HG03469 (cell line): ENCODE data around the gene PPP2R3B.
"Not testable (repeated sequence)": the region's sequence is repeated elsewhere in the genome, so short reads cannot be mapped to it uniquely, and the experiment has no call there.

Source experiments
- ATAC-seq: cut with Tn5 transposase; IDR thresholded peaks from one replicate; pipeline ENCODE4 v1.9.1; 2021; ENCODE audit warnings: mild to moderate bottlenecking, moderate library complexity, moderate number of reproducible peaks; ENCODE audit not compliant: unreplicated experiment

The PPP2R3B gene, protein sequence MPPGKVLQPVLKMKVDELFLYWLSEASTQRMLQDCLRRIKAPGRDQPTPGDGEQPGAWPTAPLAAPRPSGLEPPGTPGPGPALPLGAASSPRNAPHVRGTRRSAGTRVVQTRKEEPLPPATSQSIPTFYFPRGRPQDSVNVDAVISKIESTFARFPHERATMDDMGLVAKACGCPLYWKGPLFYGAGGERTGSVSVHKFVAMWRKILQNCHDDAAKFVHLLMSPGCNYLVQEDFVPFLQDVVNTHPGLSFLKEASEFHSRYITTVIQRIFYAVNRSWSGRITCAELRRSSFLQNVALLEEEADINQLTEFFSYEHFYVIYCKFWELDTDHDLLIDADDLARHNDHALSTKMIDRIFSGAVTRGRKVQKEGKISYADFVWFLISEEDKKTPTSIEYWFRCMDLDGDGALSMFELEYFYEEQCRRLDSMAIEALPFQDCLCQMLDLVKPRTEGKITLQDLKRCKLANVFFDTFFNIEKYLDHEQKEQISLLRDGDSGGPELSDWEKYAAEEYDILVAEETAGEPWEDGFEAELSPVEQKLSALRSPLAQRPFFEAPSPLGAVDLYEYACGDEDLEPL

DNA sequence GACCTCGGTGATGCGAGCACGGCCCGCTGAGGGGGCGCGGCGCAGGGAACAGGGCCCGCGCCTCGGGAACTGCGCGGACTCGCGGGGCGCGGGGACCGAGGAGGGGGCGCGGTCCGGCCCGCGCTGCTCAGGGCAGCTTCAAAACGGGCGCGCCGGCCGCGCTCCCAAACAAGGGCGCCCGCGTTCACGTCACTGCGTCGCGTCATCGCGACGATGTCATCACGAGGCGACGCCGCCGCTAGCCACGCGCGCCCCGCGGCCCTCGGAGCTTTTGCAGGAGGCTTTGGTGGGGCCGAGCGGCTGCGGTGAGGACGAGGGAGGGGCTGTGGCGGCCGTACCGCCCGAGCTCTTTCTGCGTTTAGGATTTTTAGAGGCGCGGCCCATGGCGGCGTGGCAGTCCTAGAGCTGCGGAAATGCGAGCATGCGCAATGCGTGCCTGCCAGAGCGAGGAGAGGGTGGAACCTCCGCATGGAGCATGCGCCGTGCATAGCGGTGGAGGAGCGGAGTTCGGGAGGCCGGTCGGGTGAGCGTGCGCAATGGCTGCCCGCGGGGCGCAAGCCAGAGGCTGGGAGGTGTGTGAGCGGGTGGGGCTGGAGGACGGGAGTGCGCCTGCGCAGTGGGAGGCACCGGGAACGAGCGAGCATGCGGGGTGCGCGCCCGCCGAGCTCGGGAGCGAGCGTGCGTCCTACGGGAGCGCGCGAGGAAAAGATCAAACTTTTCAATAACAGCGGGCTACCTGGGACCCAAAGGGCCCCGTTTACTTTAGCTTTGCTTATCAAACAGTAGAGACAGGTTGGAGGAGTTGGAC is at the start of gene PPP2R3B:
Gene PPP2R3B (minus strand): TSS at position 140 of the 808 bp plus-strand sequence. CDS start 216 bp downstream, outside the sequence.
- ATAC-seq = peak; percentile 89

DNA sequence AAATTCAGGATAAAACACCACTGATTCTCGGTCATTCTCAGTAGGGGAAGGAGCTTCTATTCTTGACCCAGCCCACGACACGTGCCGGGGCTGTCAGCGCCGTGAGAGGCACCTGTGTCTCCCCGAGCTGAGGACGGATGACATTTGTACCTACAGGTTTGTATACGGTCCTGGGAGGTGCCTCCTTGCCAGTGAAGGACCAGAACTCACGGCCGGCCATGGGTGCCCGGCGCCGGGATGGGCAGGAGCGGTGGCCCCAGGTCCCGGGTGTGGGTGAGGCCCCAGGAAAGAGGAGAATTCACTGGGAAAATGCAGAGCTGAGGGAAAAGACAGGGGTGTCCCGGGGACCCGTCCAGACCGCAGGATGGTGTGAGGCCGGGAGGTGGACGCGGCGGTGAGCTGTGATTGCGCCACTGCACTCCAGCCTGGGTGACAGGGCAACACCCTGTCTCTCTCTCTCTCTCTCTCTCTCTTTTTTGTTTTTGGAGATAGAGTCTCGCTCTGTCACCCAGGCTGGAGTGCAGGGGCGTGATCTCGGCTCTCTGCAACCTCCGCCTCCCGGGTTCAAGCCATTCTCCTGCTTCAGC is 48.9 kb upstream of the PPP2R3B start:
- ATAC-seq = no peak

DNA sequence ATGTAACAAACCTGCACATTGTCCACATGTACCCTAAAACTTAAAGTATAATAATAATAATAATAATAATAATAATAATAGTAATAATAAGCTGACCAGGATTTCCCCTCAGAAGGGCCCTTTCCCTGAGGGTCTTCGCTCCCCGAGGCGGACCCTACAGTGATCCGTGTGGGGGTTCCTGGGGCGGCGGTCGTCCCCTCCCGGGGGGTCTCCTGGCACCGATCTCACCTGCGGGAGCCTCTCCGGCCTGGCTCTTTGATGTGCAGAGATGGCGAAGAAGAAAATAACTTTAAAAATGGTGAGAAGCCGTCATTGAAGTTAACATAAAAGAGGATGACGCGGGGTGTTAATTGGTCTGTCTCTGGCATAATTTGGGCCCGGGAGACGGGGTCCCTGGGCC is 48.2 kb upstream of the PPP2R3B start:
- no peak for ATAC-seq

DNA sequence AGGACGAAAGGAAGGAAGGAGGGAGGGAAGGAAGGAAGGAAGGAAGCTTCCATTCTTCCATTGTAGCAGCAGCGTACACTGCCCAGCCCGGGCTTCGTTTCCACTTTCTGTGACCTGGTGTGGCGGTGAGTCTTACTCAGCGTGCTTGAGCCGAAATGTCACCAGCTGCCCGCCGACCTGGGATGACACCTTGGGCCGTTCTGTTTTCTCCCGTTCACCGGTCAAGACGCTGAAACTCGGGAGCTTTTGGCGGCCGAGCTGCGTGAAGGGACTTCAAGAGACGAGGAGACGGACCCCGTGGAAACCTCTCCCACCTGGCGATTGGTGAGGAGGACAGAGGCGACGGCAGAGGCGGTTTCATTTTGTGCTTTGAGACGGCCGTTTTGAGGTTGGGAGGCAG is 47.1 kb upstream of the PPP2R3B start:
- ATAC-seq = no peak

DNA sequence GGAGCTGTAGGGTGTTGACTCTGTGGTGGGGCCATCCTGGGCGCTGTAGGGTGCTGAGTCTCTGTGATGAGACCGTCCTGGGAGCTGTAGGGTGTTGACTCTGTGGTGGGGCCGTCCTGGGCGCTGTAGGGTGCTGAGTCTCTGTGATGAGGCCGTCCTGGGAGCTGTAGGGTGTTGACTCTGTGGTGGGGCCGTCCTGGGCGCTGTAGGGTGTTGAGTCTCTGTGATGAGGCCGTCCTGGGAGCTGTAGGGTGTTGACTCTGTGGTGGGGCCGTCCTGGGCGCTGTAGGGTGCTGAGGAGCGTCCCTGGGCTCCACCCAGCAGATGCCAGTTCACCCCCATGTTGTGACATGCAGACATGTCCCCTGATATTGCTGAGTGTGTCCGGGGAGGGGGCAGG is 46.0 kb upstream of the PPP2R3B start:
- not testable (repeated sequence) for ATAC-seq

DNA sequence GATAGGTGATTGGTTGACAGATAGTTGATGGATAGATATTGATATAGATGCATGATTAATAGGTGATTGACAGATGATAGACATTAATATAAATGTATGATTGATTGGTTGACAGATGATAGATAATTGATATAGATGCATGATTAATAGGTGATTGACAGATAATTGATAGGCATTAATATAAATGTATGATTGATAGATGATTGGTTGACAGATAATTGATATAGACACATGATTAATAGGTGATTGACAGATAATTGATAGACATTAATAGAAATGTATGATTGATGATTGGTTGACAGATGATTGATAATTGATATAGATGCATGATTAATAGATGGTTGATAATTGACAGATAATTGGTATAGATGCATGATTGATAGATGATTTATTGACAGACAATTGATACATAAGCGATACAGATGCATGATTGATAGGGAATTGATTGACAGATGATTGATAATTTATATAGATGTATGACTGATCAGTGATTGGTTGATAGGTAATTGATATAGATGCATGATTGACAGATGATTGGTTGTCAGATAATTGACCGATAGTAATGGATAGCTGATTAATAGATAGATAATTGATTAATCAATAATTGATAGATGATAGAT is 44.9 kb upstream of the PPP2R3B start:
- ATAC-seq = no peak

DNA sequence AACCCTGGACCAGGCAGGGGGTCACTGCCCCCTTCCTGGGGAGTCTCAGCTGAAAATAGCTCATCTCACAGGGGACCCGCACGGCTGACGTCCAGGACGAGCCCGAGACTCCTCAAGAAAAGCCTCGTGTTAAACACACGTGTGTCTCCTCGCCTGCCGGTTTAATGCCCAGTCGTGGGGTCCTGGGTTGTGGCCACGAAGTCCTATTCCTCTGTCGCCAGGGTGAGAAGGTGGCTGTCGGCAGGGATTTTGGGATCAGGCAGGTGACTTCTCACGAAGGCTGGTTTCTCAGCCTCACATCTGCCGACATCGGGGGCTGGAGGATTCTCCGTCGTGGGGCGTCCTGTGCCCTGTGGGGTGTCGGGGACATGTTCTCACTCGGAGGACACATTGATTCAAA is 44.3 kb upstream of the PPP2R3B start:
- no peak for ATAC-seq

DNA sequence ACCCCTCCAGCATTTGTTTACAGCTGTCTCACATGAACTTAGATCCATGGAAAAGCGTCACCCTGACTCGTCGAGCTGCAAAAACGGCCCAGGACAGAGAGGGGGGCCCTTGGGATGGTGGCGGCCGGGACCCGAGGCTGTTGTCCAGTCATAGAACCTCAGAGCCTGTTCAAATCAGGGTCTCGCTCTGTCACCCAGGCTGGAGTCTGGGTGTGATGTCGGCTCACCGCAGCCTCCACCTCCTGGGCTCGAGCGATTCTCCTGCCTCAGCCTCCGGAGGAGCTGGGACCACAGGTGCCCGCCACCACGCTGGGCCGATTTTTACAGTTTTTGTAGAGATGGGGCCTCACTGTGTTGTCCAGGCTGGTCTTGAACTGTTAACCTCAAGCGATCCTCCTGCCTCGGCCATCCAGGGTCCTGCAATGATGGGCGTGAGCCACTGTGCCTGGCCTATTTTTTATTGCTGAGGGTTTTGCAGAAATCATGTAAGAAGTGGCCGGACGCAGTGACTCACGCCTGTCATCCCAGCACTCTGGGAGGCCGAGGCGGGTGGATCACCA is 42.6 kb upstream of the PPP2R3B start:
- no peak for ATAC-seq

DNA sequence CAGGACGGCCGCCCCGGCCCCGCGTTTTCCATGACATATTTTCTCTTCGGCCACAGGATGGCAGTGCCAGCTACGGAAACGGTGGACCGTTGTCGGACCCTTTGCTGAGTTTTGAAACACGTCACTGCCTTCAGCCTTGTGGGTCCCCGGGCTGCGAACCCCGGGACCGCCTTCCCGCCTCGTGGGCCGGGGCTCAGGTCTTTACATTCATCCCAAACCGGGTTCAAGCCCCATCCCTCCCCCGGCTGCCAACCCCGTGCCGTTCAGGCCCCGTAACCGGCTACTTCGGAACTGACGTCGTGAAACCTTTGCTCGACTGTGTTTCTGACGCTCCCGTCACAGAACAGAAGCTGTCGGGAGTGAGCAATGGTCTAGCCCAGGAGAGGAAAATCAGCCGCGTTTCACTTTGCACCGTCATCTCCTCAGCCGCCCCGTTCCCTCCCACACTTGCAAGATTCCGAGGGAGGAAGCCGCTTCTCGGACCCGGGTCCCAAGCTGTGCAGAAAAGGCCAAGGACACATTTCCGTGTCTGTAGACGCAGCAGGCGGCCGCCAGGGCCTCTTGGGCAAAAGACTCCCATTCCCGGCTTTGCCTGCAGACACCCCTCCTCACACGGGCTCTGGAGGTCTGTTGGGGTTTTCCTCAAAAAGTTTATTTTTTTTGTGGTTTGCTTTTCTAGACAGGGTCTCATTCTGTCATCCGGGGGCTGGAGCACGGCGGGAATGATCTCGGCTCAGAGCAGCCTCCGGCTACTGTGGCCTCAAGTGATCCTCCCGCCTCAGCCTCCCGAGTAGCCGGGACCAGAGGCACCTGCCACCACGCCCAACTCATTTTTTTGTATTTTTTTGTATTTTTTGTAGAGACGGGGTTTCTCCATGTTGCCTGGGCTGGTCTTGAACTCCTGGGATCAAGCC is 41.4 kb upstream of the PPP2R3B start:
- ATAC-seq = no peak

DNA sequence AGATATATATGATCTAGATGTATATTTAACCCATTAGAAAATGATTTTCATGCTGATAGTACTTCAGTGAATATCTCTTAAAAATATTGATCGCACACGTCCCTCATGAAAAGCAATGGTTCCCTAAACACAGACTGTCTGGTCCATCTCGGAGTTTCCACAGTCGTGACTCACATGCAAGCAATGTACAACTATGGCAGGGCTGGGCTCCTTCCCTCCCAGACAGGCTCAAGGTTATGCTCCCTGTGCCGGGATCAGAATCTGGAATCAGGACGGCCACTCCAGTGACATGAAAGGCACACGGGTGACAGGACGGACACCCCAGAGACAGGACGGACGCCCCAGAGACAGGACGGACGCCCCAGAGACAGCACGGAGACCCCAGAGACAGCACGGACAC is 40.2 kb upstream of the PPP2R3B start:
- no peak for ATAC-seq

DNA sequence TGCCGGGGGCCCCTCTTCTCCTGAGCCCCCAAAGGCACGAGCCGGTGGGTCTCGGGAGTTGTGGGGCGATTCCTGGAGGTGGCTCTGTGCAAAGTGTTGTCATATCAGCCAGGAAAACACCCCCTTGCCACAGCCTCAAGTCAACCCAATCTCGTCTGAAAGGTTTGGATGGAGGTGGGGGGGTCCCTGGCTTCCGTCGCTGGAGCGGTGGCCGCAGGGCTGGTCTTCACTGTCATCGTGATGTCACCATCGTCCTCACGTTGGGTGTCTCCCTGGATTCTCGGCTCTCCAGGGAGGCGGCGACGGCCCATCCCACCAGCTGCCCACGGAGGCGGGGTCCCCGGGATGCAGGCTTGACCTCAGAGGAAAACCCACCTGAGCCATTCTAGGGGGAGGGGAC is 38.3 kb upstream of the PPP2R3B start:
- ATAC-seq = no peak

DNA sequence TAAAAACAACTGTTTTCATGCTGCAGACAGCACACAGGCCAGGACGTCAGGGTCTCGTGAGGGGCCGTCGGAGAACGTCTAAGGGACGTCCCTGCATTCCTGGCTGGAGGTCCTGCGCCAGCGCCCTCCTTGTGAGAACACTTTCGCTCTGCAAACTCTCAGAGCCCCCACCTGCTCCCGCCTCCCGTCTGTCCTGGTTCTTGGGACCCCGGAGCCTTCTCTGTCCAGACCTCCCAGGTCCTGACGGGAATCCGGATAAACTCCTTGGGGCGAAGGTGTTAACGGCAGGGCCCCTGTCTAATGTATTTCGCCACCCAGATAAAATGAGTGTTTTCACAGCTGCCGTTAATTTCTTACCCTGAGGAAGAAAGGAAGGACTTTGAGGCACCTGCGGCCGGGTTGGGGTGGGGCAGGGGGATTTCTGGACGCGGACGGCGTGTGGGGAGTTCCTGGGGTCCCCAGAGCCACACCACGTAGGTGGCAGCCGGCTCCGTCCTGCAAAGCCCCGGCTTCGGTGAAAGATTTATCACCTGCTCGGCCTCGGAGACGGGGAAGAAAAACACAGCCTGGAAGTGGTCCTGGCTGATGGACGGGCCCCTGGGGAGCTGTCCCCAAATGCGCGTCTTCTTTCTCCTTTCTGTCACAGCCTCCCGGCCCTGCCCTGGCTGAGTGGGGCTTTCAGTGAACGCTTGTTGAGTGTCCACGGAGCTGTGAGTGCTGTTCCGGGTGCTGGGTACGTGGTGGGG is 35.1 kb upstream of the PPP2R3B start:
- ATAC-seq = no peak

DNA sequence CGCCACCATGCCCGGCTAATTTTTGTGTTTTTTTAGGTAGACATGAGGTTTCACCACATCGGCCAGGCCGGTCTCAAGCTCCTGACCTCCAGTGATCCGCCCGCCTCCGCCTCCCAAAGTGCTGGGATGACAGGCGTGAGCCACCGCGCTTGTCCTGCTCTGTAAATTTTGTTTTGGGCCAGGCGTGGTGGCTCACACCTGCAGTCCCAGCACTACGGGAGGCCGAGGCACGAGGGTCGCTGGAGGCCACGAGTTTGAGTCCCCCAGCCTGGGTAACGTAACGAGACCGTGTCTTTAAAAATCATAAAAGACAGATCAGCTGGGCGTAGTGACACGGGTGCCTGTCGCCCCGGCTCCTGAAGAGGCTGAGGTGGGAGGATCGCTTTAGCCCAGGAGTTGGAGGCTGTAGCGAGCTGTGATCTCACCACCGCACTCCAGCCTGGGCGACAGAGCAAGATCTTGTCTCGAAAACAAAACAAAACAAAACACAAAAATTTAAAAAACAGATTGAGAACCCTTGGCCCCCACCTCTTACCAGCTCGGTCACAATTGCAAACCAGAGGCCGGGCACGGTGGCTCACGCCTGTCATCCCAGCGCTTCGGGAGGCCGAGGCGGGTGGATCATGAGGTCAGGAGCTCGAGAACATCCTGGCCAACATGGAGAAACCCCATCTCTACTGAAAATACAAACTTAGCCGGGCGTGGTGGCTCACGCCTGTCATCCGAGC is 34.0 kb upstream of the PPP2R3B start:
- no peak for ATAC-seq

DNA sequence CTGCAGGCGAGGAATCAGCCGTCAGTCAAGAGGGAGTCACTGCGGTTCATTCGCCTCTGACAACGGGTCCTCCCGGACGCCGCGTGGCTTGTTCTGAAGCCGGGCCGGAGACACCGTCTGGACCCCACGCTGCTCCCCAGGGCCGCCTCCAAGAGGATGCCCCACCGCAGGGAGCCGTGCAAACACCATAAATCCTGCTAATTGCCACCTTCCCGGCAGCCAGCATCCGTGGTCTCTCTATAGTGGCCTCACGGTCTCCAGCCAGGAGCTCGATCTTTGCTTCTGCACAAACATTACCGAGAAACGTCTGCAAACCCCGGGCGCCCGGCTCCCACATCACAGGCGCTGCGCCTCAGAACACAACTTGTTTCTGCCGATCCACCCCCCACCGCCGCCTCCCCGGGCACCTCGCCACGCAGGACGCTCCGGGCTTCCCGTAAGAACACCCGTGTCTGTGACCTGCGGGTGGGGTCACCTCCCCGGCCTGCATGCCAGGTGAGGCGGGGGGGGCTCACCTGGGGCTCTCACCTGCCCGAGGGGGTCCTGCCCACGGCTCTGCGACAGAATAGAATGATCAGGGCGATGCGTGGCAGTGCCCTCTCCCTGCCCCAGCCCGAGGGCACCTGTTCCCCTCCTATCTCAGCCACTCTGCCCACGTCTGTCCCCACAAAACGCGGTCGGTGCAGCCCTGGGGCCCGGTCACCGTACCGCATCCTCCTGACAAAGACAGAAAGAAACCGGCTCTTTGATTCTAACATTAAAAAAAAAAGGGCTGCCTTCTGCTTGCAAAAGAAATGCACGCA is 32.4 kb upstream of the PPP2R3B start:
- no peak for ATAC-seq

DNA sequence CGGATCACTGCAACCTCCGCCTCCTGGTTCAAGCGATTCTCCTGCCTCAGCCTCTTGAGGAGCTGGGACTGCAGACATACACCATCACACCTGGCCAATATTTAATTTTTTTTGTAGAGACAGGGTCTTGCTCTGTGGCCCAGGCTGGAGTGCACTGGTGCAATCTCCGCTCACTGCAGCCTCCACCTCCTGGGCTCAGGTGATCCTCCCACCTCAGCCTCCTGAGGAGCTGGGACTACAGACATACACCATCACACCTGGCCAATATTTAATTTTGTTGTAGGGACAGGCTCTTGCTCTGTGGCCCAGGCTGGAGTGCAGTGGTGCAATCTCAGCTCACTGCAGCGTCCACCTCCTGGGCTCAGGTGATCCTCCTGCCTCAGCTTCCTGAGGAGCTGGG is 28.8 kb upstream of the PPP2R3B start:
- ATAC-seq = not testable (repeated sequence)

DNA sequence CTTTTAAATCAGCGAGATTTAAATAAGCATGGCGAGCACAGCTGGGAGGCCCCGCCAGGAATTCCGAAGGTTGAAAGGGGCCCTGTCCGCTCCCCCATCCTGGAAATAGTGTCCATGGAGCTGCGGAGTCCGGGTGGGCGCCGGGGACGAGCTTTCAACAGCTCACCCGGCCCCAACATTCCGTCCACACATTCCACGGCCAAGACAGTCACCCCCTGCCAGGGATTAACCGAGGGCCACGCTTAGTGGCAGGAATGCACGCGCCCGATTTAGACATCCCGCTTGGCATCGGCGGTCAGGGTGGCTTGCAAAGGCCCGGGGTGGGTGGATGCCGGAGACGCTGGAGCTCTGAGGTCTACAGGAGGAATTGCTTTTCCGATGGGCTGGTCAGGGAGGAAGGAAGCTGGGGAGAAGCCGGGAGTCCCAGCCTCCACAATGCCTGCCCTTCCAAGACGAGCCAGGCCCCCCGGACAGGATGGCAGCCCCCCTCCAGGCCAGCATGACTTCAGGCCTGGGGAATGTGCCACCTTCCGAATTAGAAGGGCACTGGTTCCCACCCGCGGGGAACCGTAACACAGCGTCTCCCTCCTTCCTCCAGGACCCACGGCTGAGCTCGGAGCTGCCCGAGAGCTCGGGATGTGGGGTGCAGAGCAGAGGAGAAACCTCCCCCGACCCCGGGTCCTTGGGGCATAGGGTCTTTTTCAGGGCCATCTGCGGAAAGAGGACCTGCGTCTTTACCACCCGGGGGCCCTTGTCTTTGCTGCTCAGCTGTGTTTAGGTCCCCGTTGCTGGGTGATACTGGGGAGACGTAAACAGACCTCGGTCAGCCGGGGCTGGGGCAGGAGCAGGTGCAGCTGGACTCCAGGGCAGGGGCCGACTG is 26.9 kb upstream of the PPP2R3B start:
- no peak for ATAC-seq
